DND-41 (cell line): ENCODE results near the gene ADAMTS16.

Experiments used
- ATAC-seq: fragments of 200-7000 bp; cut with Tn5 transposase; 3 replicates; pipeline ENCODE4 v1.9.1; 2021; ENCODE audit warnings: low read depth; ENCODE audit not compliant: insufficient read depth
- DNase-seq: peaks from one replicate; pipeline ENCODE4 v3.0.0-alpha.2; 2020
- H2AFZ ChIP-seq: 2 replicates; pipeline ENCODE4 v1.6.0; 2012; ENCODE audit warnings: low read depth, low read length
- H3K27ac ChIP-seq: 2 replicates; pipeline ENCODE4 v1.5.1; 2012; ENCODE audit warnings: low read length, inconsistent platforms
- H3K27me3 ChIP-seq: fragments of 200-600 bp; sonication (generic); 2 replicates; pipeline ENCODE4 v1.6.0; 2012; ENCODE audit warnings: low read length, mild to moderate bottlenecking, inconsistent platforms; ENCODE audit not compliant: insufficient read depth, poor library complexity
- H3K36me3 ChIP-seq: 2 replicates; pipeline ENCODE4 v1.5.1; 2012; ENCODE audit warnings: low read length, inconsistent platforms; ENCODE audit not compliant: insufficient read depth
- H3K4me1 ChIP-seq: 2 replicates; pipeline ENCODE4 v1.5.1; 2012; ENCODE audit warnings: mild to moderate bottlenecking, low read length; ENCODE audit not compliant: insufficient read depth
- H3K4me2 ChIP-seq: 2 replicates; pipeline ENCODE4 v1.6.0; 2012; ENCODE audit warnings: mild to moderate bottlenecking, moderate library complexity, low read length, inconsistent platforms; ENCODE audit not compliant: insufficient read depth
- H3K4me3 ChIP-seq, 2 experiments: fragments of 200-600 bp in 1 of 2; shearing (Covaris generic) in 1 of 2; 2 replicates each; pipeline ENCODE4 v1.5.1; 2012 to 2016; ENCODE audit warnings: inconsistent platforms in 2 of 2, low read length in 2 of 2, mild to moderate bottlenecking in 2 of 2, low read depth in 1 of 2, moderate library complexity in 1 of 2
- H3K79me2 ChIP-seq: 2 replicates; pipeline ENCODE4 v1.6.0; 2012; ENCODE audit warnings: low read length, inconsistent platforms; ENCODE audit not compliant: insufficient read depth
- H3K9ac ChIP-seq: 2 replicates; pipeline ENCODE4 v1.6.0; 2012; ENCODE audit warnings: low read depth, mild to moderate bottlenecking, inconsistent platforms, low read length, moderate library complexity
- H3K9me3 ChIP-seq: 2 replicates; pipeline ENCODE4 v1.5.1; 2012; ENCODE audit warnings: low read length, moderate library complexity, mild to moderate bottlenecking, inconsistent platforms; ENCODE audit not compliant: insufficient read depth, severe bottlenecking
- H4K20me1 ChIP-seq: 2 replicates; pipeline ENCODE4 v1.6.0; 2012; ENCODE audit warnings: low read length; ENCODE audit not compliant: insufficient read depth
- EZH2 ChIP-seq: IDR thresholded peaks from 3 replicates; pipeline ENCODE4 v1.6.1; 2012; ENCODE audit warnings: borderline replicate concordance, low read depth, mild to moderate bottlenecking, moderate library complexity, low read length, inconsistent platforms; ENCODE audit not compliant: severe bottlenecking
- TF ChIP-seq, protein P1 (sequence below): IDR thresholded peaks from 2 replicates; pipeline ENCODE4 v1.5.1; 2012; ENCODE audit warnings: borderline replicate concordance, low read length, moderate library complexity, mild to moderate bottlenecking; ENCODE audit not compliant: poor library complexity, severe bottlenecking; ENCODE audit errors: extremely low read depth

ADAMTS16 gene

DNA sequence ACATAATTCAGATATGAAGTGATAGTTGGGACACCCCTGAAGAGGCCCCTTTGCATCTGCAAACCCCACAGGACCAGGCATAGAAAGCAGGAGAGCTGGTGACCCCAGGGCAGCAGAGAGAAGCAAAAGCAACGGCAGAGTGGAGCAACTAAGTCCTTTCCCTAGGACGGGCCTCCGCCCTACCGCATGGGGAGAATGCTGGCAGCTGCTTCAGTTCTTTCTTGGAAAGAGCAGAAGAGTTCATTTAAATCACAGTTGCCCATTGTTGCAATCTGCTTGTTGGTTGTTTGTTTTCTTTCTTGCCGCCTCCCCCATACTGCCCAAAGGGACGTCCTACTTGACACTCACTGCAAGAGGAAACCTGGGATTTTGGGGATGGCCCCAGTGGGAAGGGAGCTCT is 126.2 kb downstream of the ADAMTS16 start:
- H4K20me1 ChIP-seq: no peaks in the 10 kb centered on the region
- DNase-seq (no peak), ATAC-seq (no peak)
- no peaks in the 10 kb centered on the region for H3K79me2 ChIP-seq
- no peak overlapping the region for H3K4me2 ChIP-seq
- no peaks in the 10 kb centered on the region for H3K4me1 ChIP-seq
- H3K9ac ChIP-seq: no peak overlapping the region
- no peak overlapping the region for H3K4me3 ChIP-seq
- no peak overlapping the region for H3K27ac ChIP-seq
- TF ChIP-seq, protein P1, sequence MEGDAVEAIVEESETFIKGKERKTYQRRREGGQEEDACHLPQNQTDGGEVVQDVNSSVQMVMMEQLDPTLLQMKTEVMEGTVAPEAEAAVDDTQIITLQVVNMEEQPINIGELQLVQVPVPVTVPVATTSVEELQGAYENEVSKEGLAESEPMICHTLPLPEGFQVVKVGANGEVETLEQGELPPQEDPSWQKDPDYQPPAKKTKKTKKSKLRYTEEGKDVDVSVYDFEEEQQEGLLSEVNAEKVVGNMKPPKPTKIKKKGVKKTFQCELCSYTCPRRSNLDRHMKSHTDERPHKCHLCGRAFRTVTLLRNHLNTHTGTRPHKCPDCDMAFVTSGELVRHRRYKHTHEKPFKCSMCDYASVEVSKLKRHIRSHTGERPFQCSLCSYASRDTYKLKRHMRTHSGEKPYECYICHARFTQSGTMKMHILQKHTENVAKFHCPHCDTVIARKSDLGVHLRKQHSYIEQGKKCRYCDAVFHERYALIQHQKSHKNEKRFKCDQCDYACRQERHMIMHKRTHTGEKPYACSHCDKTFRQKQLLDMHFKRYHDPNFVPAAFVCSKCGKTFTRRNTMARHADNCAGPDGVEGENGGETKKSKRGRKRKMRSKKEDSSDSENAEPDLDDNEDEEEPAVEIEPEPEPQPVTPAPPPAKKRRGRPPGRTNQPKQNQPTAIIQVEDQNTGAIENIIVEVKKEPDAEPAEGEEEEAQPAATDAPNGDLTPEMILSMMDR: no peak
- no peaks in the 10 kb centered on the region for H3K9me3 ChIP-seq
- no peak overlapping the region for H2AFZ ChIP-seq
- H3K36me3 ChIP-seq: no peaks in the 10 kb centered on the region
- peaks cover 3% of the 10 kb centered on the region for H3K27me3 ChIP-seq

- Histone ChIP-seq H3K4me3 (no peak overlapping the region), H3K9ac (no peak overlapping the region), H2AFZ (no peak overlapping the region), H3K36me3 (no peaks in the 10 kb centered on the region), H4K20me1 (no peaks in the 10 kb centered on the region), H3K9me3 (no peaks in the 10 kb centered on the region), H3K4me2 (no peak overlapping the region), H3K27me3 (peaks cover 3% of the 10 kb centered on the region), H3K27ac (no peak overlapping the region), H3K4me1 (no peaks in the 10 kb centered on the region), H3K79me2 (no peaks in the 10 kb centered on the region)
- ATAC-seq (no peak), DNase-seq (no peak)
- TF ChIP-seq, protein P1: no peak
- TF ChIP-seq EZH2: no peak
Measured at GRCh38 chr5:5270161-5270560, 130.0 kb downstream of the ADAMTS16 start.

DNA sequence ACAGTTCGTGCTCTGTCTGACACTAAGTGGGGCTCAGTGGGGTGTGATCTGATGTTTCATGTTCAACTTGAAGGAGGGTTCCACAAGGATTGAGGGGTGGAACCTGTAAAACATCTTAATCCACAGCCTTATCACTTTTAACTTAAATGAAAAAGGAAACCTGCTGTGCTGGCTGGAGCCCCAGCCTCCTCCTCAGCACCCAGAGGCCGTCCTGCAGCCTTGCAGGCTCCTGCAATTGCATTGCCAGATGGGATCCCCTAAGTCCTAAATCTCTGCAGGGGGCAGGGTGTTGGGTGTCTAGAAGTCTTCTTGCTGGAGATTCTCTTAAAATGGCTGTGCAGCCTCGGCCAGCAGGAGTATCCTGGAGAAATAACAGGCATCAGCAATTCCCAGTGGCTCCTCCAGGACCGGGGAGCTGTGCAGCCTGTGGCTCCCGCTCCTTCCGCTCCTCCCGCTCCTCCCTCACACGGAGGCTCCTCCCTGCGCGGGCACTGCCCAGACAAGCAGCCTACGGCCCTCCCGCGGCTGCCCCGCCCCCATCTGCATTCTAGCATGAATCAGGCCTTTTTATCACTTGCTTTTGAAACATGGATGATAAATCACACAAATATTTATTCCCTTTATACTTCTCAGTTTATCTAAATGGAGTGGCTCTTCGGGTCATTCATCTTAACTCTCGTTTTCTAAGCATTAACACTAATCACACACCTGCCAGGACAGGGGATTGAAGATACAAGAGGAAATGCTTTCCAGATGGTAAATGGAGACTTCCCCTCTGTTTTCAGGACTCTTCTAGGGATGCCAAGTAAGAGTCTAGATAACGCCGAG is 131.0 kb downstream of the ADAMTS16 start:
- DNase-seq (no peak), ATAC-seq (no peak)
- no peak overlapping the region for H2AFZ ChIP-seq
- H3K79me2 ChIP-seq: no peaks in the 10 kb centered on the region
- no peak overlapping the region for H3K4me2 ChIP-seq
- H3K4me3 ChIP-seq: no peak overlapping the region
- no peaks in the 10 kb centered on the region for H3K9me3 ChIP-seq
- H3K9ac ChIP-seq: no peak overlapping the region
- no peak for TF ChIP-seq EZH2
- TF ChIP-seq, protein P1: no peak
- no peak overlapping the region for H3K27ac ChIP-seq
- peaks cover 3% of the 10 kb centered on the region for H3K27me3 ChIP-seq
- no peaks in the 10 kb centered on the region for H3K36me3 ChIP-seq
- H4K20me1 ChIP-seq: no peaks in the 10 kb centered on the region
- H3K4me1 ChIP-seq: no peaks in the 10 kb centered on the region
